Myocyte (in vitro differentiated cells): ENCODE data around the gene ZC2HC1B. TPM values are rescaled to one million over a fixed set of nuclear protein-coding genes. Genes with fewer than 3 reads are reported as not detected.
"Not testable (repeated sequence)": the region's sequence is repeated elsewhere in the genome, so short reads cannot be mapped to it uniquely, and the experiment has no call there.

ENCODE experiments used
- DNase-seq: peaks from one replicate; pipeline ENCODE4 v3.0.0-alpha.2; 2012; ENCODE audit warnings: low read depth
- polyA plus RNA-seq: library from polyadenylated mRNA; unstranded; fragments of >200 nt; gene quantifications from one replicate; pipeline ENCODE4 v1.2.1, GENCODE V29; 2012; ENCODE audit warnings: missing spikeins
- total RNA-seq: library from RNA; depleted of rRNA; stranded (reverse); fragments of >200 nt; gene quantifications from 2 replicates; pipeline ENCODE4 v1.2.3, GENCODE V29; 2014

Gene ZC2HC1B, protein sequence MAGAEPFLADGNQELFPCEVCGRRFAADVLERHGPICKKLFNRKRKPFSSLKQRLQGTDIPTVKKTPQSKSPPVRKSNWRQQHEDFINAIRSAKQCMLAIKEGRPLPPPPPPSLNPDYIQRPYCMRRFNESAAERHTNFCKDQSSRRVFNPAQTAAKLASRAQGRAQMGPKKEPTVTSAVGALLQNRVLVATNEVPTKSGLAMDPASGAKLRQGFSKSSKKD
- 0.36 TPM in 1 of 2 replicates, not detected in the other for total RNA-seq
- polyA plus RNA-seq = not detected

DNA sequence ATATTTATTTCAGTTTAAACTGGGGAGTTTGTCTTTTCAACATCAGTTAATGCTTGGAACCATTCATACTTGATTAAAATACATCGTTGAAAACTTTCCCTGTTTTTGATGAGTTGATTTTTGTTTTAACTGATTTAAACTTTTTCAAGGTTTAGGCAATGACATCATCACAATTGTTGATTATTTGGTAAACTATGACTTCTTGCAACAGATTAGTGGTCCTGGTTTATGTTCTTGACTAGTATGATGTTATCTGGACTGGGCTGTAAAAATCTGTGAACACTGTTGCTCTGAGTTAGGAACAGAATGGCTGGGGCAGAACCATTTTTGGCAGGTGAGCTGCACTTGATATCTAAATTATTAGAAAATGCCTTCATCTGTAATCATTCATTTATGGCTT is at the start of gene ZC2HC1B:
ZC2HC1B (plus strand) TSS at position 241 of the 400 bp plus-strand sequence; CDS start at position 307, 66 bp downstream.
- no peak for DNase-seq

DNA sequence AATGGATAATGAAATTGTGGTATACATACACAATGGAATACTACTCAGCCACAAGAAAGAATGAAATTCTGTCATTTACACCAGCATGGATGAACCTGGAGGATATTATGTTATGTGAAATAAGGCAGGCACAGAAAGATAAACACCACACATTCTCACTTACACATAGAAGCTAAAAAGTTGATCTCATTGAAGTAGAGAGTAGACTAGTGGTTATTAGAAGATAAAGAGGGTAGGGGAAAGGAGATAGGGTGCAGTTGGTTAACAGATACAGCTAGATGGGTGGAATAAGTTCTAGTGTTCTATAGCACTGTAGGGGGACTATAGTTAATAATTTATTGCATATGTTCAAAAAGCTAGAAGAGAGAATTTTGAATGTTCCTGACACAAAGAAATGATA is 46.7 kb upstream of the ZC2HC1B start:
- no peak for DNase-seq

DNA sequence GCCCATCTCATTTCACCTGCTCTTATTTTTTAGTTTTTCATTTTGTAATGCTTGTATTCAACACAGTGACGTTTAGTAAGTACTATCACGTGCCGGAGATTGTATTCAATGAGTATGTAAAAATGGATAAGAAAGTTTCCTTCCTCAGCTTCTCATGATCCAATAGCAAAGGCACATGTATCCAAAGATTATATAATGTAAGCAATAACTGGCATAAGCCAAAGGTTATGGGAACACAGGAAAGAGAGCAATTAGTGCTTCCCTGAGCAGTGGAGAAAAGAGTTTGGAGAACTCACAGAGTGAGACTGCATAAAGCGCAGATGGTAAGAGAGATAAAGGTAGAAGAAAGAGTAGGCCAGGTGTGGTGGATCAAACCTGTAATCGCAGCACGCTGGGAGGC is 42.9 kb upstream of the ZC2HC1B start:
- DNase-seq = no peak

DNA sequence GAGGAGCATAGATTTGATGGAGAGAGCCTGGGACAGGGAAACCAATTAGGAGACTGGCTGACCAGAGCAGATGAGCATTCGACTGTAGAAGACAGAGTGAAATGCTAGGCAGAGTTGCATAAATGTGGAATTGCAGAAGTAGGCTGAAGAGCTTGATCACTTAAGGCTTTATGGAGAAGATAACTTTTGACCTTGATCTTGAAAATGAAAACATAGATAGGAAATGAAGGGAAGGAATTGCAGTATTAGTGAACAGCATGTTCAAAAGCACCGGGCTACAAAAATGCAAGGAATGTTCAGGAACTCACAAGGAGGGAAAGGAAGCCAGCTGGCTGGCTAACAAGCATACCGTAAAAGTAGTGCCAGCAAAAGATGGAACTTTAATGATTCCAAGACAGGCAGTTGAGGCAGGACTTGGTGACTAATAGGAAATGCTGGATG is 41.7 kb upstream of the ZC2HC1B start:
- no peak for DNase-seq

DNA sequence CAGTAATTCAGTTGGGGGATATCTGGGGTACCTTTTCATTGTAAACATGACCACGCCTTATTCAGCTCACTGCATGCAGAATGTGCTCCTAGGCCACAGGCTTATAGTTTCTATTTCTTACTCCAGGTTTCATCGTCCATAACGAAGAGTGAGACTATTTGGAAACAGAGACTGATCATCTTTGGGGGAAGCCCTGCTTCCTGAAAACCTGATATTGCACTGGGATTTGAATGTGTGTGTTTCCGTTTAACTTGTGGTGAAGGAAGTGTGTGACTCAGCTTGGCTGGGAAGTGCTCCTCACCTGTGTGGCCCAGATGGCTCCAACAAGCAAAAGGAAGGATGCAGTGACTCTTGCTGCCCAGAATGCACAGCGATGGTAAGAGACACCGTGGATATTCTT is 40.7 kb upstream of the ZC2HC1B start:
- no peak for DNase-seq

DNA sequence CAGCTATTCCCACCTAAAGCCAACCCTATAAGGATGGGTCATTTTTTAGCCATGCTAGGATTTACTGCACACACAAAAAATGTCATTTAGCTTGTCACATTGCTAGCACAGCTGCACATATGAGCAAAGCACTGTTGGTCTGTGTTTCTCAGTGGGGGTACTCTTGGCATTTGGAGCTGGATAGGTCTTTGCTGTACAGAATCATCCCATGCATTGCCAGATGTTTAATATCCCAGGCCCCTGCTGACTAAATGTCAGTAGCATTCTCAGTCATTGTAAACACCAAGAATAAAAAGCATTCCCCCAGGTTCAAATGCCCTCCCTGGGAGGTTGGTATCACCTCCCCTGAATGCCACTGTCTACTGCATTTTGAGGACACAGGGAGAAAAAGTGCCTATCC is 35.7 kb upstream of the ZC2HC1B start:
- DNase-seq = no peak

DNA sequence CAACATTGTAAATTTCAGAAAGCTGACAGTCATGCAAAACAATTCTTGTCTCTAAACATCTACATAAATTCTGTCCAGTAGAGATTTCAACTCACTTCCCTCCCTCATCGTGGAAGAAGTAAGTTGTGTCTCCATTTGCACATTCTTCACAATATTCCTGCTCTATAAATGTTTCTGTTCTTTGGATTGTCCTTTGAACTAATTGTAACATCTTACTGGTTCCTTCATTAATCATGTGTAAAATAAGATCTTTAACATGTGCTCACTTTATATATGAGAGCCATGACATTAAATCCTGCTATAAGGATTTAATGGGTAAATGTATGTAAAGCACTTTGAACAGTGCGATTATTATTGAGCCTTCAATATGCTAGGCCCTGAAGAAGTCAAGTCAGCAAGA is 28.1 kb upstream of the ZC2HC1B start:
- DNase-seq = no peak

DNA sequence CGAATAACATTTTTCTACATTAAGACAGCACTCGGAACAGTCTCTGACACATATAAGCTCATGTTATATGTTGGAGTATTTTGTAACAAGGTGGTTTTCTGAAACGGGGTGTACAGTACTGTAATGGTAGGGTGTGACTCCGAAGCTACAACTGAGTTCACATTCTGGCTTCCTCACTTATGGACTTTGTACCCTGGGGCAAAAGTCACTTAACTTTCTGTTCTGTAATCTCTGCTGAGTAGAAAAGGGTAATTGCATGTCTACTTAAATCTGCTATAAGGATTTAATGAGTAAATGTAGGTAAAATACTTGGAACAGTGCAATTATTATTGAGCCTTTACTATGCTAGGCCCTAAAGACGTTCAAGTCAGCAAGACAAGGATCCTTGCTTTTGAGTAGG is 25.9 kb upstream of the ZC2HC1B start:
- no peak for DNase-seq

DNA sequence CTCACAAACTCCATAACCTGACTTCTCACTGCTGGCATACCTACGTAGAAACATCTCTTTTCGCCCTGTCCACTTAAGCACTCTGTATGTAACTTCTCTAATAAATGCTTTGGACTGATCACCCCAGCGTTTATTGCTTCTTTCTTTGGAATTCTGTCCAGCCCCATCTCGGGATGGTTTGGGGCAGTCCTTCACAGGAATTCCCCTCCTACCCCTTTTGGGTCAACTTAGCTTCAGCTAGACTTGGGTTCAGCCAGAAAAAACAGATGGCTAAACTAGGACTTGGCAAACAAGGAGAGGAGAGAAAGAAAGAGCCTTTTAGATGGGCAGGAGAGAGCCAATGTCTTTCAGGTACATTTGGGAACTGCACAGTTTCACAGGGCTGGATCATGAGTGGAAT is 25.1 kb upstream of the ZC2HC1B start:
- no peak for DNase-seq

DNA sequence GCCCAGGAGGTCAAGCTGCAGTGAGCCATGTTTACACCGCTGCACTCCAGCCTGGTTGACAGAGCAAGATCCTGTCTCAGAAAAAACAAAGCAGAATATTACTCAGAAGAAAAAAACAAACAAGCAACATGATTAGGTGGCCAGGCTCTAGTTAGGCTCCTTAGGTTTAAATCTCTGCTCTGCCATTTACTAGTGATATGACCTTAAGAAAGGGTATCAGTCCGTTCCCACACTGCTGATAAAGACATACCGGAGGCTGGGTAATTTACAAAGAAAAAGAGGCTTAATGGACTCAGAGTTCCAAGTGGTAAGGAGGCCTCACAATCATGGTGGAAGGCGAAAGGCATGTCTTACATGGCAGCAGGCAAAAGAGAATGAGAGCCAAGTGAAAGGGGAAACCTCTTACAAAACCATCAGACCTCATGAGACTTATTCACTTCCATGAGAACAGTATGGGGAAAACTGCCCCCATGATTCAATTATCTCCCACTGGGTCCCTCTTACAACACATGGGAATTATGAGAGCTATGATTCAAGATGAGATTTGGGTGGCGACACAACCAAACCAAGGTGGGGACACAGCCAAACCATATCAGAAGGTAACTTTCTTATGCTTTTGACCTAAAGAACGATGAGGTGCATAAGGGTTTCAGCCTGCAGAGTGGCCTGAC is 23.5 kb upstream of the ZC2HC1B start:
- no peak for DNase-seq

DNA sequence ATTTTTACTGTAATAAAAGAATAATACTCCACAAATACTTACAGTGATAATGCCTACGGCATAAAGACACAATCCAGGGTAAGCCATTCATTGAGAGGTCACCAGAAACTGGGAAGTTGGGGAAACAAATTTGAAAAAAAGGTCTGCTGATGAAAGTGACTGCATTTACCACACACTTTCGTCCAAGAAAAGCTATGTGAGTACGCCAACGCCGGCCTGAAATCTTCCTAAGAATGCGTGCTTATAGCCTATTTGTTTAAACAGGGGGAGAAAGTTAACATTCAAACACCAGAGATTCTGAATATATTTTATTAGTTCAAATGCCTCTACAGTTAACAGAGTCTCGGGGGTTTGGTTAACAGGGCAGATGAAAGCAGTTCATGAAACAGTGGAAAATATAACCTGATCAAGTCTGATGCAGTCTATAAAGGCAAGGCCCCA is 21.8 kb upstream of the ZC2HC1B start:
- no peak for DNase-seq

DNA sequence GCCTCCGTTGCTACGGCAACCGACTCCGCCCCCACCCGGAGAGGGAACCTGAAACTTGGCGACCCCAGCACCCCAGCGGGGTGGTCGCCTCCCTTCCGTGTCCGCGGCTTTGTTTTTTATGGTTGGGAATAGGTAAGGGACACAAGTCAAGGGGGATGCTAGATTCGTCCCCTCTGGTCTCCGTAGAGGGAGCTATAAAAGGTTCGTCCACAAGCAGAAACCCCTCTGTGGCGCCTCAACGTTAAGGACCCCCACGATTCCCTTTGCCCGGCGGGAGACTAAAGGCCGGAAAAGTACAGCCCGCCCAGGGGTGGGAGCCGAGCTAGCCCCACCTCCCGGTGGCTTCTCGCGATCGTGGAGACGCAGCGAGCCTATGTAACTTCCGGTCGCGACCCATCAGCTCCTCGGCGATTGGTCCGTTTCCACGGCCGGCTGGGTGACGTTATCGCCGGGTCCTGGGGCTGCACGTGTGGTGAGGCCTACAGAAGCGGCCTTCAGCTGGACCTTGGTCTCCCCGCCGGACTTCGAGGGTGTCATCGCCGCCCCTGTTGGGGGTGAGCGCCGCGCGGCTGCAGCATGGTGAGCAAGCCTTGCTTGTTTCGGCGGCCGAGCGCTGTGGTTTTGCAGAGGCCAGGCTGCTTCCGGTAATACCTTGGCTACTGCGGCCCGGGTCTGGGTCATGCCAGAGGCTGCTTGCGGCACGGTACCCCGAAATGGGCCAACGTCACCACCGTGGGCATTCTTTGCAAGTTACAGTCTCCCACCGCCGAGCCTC is 21.2 kb upstream of the ZC2HC1B start, which contains the start of gene LTV1:
LTV1 (plus strand) TSS at position 437 of the 775 bp plus-strand sequence; CDS start at position 577, 140 bp downstream.
- peak; percentile 98 for DNase-seq

DNA sequence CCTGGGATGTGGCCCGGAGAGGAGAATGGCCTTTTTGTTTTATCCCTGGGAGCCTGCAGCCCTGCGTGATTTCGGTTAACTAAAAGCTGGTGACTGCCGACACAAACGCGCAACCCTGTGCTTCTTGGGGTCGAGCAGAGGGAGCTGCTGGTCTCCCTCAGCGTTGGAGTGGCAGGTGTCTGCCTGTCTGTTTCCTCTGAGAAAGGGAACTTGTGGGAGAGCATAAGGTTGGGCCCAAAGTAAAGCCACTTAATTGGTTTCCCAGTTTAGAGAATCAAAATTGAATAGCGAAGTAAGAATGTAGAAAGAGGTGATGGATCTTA is 20.6 kb upstream of the ZC2HC1B start:
- peak; percentile 37 for DNase-seq

DNA sequence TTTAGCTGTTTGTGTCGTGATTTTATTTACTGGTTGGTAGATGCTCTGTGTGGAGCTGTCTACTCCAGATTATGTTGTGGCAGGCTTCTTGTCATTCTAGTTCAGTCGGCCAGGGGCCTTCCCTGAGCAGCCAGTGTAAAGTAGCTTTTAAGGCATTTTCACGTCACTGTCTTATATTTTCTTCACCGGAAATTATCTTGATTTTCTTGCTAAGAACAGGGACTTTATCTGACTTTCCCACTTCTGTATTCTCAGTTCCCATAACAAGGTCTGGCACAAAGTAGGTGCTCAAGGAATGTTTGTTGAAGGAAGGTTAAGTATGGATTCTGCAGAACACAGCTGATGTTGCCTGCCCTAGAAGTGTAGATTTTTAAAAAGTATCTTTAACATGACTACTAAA is 20.3 kb upstream of the ZC2HC1B start:
- no peak for DNase-seq

DNA sequence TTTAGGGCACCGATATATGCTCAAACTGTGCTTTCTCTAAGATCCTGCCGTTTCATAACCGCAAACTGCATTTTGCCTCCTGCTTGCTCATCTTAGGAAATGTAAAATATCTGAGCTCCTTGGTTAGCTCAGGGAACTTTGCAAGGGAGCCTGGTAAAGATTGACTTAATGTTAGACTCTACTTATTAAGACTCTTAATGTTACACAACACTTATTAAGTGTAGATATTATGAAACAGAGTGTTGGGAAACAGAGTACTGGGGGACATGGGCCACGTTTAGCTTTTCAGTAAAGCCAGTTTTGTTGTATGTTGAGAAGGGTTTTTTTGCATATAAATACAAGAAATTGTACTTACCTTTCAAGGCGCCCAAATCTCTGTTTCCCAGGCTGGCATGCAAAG is 19.2 kb upstream of the ZC2HC1B start:
- no peak for DNase-seq

DNA sequence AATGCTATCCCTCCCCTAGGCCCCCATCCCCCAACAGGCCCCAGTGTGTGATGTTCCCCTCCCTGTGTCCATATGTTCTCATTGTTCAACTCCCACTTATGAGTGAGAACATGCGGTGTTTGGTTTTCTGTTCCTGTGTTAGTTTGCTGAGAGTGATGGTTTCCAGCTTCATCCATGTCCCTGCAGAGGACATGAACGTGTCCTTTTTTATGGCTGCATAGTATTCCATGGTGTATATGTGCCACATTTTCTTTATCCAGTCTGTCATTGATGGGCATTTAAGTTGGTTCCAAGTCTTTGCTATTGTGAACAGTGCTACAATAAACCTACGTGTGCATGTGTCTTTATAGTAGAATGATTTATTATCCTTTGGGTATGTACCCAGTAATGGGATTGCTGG is 12.6 kb upstream of the ZC2HC1B start:
- DNase-seq = not testable (repeated sequence)

DNA sequence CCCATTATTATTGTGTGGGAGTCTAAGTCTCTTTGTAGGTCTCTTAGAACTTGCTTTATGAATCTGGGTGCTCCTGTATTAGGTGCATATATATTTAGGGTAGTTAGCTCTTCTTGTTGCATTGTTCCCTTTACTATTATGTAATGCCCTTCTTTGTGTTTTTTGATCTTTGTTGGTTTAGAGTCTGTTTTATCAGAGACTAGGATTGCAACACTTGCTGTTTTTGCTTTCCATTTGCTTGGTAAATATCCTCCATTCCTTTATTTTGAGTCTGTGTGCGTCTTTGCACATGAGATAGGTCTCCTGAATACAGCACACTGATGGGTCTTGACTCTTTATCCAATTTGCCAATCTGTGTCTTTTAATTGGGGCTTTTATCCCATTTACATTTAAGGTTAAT is 9.2 kb upstream of the ZC2HC1B start:
- not testable (repeated sequence) for DNase-seq

DNA sequence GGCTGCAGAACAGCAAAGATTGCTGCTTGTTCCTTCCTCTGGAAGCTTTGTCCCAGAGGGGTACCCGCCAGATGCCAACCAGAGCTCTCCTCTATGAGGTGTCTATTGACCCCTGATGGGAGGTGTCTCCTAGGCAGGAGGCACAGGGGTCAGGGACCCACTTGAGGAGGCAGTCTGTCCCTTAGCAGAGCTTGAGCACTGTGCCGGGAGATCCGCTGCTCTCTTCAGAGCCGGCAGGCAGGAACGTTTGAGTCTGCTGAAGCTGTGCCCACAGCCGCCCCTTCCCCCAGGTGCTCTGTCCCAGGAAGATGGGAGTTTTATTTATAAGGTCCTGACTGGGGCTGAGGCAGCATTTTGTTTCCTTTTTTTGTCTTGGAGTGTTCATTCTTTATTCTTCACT is 7.5 kb upstream of the ZC2HC1B start:
- not testable (repeated sequence) for DNase-seq

DNA sequence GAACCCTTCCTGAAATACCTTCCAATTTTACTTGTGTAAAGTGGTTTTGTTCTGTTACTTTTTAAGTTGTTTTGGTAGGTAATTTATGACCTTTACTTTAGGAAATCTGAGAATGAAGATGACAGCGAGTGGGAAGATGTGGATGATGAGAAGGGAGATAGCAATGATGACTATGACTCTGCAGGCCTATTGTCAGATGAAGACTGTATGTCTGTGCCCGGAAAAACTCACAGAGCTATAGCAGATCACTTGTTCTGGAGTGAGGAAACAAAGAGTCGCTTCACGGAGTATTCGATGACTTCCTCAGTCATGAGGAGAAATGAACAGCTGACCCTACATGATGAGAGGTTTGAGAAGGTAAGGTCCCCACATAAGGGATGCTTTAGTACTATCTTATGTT is 6.6 kb upstream of the ZC2HC1B start:
- no peak for DNase-seq

DNA sequence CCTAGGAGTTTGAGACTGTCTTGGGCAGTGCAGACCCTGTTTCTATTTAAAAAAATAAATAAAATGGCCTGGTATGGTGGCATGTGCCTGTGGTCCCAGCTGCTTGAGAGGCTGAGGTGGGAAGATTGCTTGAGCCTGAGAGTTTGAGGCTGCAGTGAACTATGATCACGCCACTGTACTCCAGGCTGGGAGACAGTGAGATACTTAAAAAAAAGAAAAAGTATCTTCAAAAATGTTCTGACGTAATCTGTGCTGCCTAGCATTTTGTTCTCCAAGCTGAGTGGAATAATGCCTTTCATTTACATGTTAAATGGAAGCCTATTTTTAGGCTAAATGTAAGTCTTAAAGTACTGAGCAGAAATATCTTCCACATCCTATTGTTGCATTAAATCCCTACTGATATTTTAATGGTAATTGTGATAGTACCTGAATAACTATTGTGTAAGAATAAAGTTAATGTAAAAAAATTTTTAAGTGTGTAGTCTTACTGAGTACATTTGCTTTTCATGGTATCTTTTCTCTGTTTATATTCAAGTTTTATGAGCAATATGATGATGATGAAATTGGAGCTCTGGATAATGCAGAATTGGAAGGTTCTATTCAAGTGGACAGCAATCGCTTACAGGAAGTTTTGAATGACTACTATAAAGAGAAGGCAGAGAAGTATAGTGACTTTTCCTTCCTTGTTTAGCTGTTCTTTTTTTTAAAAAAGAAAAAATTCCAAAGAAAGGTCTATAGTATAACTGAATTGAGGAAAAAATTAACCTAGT is 4.2 kb upstream of the ZC2HC1B start:
- DNase-seq = no peak

DNA sequence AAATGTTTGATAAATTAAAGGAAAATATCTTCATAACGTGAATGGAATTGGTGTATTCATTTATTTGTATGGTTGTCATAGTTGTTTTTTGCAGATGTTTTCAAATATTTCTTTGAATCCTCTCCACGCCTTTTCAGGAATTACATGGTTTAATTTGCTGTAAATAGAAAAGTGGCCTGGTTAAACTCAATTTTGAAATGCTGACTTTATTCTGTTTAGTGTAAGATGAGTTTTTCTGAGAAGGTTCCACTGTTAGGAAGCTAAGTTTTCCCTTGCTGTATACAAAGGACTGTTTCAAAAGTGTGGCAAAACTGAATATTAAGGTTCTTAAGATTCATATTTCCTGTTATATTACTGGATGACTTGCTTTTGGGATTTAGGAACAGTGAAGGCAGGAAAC is 503 bp upstream of the ZC2HC1B start:
- DNase-seq = no peak

DNA sequence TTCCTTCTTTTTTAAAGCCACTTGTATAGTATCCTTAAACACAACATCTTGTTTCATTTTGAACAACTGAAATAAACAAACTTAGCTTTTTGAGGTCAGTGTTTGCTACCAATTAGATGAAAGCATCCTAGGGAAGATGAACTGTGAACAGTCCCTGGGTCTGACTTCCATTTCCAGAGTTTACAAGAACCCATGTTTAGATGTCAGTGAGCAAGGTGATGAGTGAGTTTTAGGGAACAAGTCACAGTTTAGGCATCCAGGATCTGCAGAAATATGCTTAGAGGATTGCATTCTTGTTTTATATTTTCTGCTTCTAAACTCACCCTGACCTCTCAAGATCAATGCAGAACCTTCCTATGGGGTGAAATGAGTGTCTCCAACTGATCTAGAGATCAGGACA is 3.0 kb downstream of the ZC2HC1B start:
- DNase-seq = no peak
